G401.6 (cell line): ENCODE results near the gene PUM2.

Experiments used
- FAIRE-seq: peaks from 2 replicates; lab custom pipeline; 2012; peaks lifted over from hg19 to GRCh38; lab: Jason Lieb, UNC

Gene PUM2

DNA sequence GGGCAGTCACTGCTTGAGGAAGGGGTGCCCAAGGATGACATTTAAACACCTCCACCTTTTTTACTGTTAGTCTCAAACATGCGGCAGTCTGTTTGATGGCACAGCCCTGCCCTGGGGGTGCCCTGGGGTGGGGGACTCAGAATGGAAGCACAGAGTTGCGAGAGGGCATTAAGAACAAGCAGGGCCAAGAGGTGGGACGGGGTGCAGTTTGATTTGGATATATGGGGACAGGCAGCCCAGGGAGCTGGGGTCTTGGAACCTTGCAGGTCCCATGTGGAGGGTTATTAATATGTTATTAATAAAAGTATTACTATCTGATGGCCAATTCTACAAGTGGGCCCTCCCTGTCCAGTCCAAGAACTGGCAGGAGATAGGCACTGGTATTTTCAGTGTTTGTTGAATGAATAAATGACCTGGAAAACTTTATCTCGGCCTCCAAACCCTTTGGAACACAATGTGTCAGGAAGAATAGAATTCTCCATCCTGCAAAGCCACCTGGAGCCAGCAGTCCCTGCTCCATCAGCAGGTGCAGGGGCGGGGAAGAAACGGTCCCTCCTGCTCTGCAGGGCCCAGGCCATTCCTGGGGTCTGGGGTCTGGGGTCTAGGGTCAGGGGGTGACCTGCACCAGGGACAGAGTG is 150.9 kb downstream of the PUM2 start:
- FAIRE-seq, result no peak

DNA sequence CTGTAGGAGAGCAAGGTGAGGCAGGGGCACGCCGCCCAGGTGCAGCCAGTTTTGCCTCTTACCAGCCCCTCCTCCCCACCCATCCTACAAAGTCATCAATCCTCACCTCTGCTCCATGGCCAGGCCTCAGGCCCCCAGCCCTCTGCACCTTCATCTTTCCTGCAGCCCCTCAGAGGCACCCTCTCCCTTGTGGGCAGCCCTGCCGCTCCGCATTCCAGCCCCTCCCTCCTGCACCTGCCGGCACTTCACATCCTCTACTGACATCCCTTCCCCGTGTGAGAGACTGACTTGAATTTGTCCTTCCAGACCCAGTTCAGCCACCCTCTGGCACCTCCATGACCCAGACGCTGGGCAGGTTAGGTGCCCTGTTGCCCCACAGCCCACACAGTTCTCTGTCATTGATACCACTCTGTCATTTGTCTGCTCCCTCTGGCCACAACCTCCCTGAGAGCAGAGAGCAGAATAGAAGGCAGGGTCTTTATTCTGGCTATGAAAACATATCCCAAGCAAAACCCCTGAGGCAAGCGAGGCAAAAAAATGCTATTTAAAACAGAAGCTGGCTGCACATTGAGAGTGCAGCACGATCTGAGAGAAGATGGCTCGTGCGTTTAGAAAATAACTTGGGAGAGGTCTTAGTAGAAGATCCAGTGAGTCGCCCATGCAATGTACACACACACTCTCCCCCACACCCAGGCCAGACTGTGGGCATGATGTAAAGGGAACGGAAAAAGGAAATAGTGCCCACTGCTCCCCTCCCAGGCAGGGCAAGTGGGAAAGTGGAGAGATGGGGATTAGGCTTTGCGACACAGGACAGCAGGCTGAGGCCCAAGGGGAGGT is 151.6 kb downstream of the PUM2 start:
- no peak for FAIRE-seq
